Measurements from ENCODE around the gene MYRIP.

MYRIP gene

GRCh38 chr3:40104441-40104840, 295.0 kb downstream of the MYRIP start:
- H3K4me3 ChIP-seq (ENCODE audit: low read depth, low read length), result no peak overlapping the region
- no peak for DNase-seq (ENCODE audit: low read depth)
- no peak for TF ChIP-seq CTCF (IDR thresholded peaks at IDR 0.05; ENCODE audit: insufficient read depth, low read depth, low read length, missing control alignments)

GRCh38 chr3:40108643-40109042, 299.2 kb downstream of the MYRIP start:
- no peak for TF ChIP-seq CTCF (IDR thresholded peaks at IDR 0.05; ENCODE audit: insufficient read depth, low read depth, low read length, missing control alignments)
- no peak for DNase-seq (ENCODE audit: low read depth)
- H3K4me3 ChIP-seq (ENCODE audit: low read depth, low read length), result no peak overlapping the region

- no peak for TF ChIP-seq CTCF (IDR thresholded peaks at IDR 0.05; ENCODE audit: insufficient read depth, low read depth, low read length, missing control alignments)
- no peak overlapping the region for H3K4me3 ChIP-seq (ENCODE audit: low read depth, low read length)
- DNase-seq (ENCODE audit: low read depth), result no peak
These were observed 300.5 kb downstream of the MYRIP start for GRCh38 chr3:40109641-40110490.

GRCh38 chr3:40116478-40117177, 307.2 kb downstream of the MYRIP start:
- no peak overlapping the region for H3K4me3 ChIP-seq (ENCODE audit: low read depth, low read length)
- TF ChIP-seq CTCF (IDR thresholded peaks at IDR 0.05; ENCODE audit: insufficient read depth, low read depth, low read length, missing control alignments), result no peak

GRCh38 chr3:40118091-40118490, 308.7 kb downstream of the MYRIP start:
- no peak for TF ChIP-seq CTCF (IDR thresholded peaks at IDR 0.05; ENCODE audit: insufficient read depth, low read depth, low read length, missing control alignments)
- no peak overlapping the region for H3K4me3 ChIP-seq (ENCODE audit: low read depth, low read length)
- no peak for DNase-seq (ENCODE audit: low read depth)

More at GRCh38 chr3:40116478-40117177, 307.2 kb downstream of the MYRIP start:
- no peak for DNase-seq (ENCODE audit: low read depth)

- no peak for DNase-seq (ENCODE audit: low read depth)
- TF ChIP-seq CTCF (IDR thresholded peaks at IDR 0.05; ENCODE audit: insufficient read depth, low read depth, low read length, missing control alignments), result no peak
- no peak overlapping the region for H3K4me3 ChIP-seq (ENCODE audit: low read depth, low read length)
These were observed 310.8 kb downstream of the MYRIP start for GRCh38 chr3:40120067-40120692.

Data from GM12865 (cell line).